ENCODE measurements around the gene BGN.
A peak's percentile ranks its signal among the peaks of the same experiment; 100 is the strongest.

BGN gene

DNA sequence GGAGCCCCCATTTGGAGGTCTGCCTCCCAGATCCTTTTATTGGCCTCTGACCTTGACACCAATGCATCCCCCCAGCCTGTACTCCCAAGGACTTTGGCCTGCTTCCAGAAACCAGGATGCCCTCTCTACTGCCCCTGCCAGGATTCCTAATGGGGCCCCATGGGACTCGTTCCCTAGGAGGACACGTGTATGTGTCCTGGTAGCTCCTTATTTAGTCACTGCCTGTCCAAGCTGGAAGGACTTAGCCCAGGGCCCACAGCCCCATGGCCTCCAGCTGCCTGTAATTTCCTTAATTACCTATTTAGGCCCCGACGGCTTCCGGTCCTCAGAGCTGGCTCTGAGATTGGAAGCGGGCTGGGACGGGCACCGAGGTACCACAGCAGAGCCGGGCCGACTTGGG, 32.0 kb downstream of the BGN start:
- no peak for DNase-seq (ENCODE audit: low spot score)

DNA sequence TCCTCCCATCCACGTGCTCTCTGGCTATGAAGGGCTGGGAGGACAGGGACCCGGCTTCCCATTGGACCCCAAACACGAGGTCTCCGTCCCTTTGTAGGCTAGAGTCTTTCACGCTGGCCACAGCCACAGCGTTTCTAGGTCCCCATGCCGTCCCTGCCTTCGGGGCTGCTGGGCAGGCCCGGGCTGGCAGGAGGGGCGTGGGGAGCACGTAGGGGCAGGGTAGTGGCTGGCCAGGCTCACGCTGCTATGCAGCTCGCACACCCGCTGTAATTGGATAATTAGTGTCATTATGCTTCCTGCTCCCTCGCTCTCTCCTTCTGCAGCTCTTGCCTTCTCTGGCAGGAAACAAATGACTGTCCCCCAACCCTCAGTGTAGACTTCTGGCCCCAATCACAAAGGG, 32.4 kb downstream of the BGN start:
- no peak for DNase-seq (ENCODE audit: low spot score)

DNA sequence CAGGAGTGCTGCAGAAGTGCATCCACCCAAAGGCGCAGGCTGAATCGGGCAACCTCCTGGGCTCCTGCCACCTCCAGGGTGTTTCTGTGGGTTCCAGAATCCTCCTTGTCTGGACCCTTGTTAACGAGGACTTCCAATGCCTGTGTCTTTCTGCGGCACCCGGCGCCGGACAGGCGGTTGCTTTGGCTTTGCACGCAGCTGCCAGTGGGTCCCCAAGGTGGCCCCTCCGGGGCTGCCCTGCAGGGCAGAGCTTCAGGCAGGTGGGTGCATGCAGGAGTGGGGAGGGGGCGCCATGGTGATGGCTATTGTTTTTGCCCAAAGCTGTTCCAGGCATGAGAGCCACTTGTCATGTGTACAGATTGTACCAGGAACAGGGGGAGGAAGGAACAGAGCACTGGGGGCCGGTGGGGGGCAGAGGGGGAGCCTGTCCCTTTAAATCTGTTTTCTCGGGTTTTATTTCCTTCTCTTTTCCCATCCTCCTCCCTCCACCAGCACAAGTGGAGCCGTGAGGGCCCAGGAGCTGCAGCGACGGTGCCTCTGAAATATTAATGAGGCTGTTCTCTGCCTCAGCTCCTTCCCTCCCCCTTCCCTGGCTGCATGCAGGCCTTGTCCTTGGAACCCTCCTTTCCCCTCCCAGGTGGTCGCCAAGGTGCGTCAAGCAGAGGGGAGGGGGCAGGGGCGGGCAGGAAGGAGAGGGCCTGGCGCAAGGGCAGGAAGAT, 35.8 kb downstream of the BGN start:
- DNase-seq (ENCODE audit: low spot score) = no peak

DNA sequence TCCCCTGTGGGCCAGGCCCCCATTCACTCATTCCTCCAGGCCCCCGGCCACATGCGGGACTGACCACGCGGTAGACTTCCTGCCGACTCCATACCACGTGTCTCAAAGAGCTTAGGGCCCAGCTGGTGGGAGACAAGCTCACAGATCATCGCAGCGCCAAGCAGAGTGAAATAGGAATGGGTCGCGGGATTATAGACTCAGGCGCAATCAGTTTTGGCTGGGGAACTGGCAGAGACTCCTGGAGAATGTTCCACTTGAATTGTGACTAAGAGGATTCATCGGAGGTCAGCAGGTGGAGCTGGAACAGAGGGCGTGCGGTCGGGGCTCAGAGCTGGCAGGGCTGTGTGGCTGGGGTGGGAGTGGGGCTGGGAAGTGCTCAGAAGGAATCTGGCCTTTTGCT, 38.3 kb downstream of the BGN start:
- DNase-seq (ENCODE audit: low spot score) = no peak

DNA sequence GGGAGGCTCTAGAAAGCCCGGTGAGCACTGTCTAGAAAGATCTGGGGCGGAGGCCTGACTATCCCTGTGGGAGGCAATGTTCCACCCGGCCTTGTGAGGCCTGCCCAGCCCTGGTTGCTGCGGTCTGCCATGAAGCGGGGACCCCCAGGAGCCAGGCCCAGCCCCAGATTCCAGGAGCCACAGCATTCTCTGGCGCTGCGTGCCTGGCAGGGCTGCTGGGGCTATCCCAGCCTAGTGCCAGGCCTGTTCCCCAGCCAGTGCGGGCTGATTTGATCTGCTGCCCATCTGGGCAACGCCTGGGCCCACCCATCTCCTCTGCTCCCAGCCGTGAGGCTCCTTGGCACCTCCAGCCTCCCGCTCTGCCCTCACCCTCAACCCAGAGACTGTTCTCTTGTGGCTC, 42.3 kb downstream of the BGN start:
- DNase-seq (ENCODE audit: low spot score) = no peak

DNA sequence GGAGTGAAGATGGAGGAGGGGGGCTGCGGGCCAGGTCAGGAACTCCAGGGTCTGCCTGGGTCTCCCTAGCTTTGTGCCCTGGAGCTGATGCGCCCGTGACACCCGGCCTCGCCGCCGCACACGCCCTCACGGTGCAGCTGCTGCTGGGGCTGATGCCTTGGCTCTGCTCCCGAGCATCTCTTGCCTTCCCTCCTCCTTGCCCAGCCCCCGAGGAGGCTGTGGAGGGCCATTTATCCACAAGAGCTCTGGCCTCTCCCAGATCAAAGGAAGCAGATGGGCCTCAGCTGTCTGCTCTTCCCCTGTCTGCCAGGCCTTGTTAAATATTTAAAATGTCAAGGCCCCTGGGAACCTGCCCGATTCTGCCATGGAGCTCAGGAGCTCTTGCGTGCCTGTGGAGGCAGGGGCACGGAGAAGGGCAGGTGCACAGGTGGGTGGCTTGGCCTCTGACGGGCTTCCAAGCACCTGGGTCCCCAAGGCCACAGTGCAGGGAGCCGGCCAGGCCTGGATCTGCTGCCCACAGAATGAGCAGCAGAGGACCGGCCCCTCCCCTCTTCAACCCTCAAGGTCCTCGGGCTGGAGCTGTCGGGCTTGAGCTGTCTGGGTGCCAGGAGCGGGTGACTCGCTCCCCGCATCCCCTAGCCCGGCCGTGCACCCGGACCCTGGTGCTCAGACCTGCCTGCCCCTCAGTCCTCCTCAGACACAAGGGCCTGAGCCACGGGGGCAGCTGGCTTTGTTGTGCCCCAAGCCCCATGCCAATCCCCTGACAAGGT, 42.9 kb downstream of the BGN start:
- no peak for DNase-seq (ENCODE audit: low spot score)

DNA sequence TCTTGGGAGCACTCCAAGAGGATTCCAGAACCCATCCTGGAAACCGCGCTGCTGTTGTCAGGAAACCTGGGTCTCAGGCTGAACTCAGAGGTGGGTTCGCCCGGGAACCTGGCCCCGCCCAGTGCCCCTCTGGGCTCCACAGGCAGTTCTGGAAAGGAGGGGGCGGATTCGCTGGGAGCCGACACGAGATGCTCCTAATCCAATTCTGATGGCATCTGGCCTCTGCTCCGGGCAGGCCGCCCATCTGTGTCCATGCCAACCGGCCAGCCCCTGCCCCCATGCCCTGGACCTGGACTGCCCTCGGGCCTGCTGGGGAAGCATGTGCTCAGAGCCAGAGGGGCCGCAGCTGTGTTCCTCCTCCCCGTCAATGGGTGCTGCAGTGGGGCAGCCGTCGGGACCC, 43.6 kb downstream of the BGN start:
- DNase-seq (ENCODE audit: low spot score) = no peak

DNA sequence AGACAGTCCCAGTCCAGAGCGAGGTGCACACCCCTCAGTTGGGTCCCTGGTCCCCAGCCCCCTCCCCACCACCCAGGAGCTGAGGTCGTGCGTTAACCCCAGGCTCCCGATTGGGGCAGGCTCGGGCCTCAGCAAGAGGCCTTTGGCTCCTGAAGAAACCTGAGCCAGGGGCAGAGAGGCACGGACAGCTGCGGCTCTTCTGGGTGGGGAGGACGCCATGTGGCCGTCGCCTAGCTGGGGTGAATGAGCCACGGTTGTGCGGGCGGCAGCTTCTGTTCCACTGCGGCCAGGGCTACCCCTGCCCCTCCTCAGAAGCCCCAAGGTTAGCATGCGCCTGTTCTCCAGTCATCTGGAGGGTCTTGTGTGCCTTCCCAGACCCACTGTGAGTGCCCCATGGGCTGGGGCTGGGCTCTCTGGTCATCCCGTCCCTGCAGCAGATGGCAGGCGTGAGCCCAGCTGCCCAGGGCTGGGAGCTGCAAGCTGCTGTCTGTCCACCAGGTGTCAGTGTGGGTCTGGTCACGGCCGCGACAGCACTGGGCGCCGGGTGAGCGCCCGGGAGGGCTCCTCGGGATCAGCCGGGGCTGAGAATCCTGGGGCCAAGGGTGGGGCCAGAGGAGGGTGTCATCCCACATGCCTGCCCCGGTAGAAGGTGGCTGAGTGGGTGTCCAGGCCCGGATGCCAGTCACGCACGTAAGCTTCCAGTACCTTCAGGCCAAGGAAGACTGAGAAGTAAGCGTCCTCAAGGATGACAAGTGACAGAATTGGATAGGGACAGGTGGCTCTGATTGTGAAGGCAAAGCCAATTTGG, 44.6 kb downstream of the BGN start:
- peak; percentile 50 for DNase-seq (ENCODE audit: low spot score)

DNA sequence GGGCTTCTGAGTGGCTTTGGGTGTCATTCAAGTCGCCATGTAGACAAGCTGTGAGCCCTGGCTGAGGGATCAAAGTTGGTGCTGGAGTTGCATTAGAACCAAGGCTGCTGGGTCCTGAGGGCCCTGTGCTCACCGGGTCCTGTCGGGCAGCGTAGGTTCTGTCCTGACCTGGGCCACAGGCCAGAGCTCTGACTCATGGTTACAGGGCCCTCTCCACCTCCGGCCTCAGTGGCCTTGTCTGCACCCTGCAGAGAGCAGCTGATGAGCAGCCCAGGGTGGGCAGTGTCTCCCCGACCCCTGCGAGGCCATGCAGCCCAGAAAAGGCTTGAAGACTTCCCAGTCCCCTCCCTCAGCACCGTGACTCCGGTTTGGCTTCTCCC, 45.2 kb downstream of the BGN start:
- DNase-seq (ENCODE audit: low spot score) = no peak

DNA sequence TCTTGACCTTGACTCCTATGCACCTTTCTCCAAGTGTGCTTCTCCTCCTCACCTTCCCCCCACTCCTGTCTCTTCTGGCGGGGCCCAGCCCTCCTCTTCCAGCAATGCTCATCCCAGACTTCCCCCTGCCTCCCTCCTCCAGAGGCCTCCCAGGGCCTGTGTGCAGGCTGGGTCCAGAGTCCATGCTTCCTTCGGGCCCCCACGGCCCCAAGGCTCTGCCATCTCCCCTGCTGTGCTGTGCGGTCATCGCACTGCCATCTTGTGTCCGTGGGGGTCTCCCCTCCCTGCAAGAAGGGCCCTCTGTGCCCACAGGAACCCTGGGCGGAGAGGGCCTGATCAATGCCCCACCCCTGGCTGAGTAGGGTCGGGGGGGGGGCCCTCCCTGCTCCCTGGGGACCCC, 49.9 kb downstream of the BGN start:
- DNase-seq (ENCODE audit: low spot score) = no peak

DNA sequence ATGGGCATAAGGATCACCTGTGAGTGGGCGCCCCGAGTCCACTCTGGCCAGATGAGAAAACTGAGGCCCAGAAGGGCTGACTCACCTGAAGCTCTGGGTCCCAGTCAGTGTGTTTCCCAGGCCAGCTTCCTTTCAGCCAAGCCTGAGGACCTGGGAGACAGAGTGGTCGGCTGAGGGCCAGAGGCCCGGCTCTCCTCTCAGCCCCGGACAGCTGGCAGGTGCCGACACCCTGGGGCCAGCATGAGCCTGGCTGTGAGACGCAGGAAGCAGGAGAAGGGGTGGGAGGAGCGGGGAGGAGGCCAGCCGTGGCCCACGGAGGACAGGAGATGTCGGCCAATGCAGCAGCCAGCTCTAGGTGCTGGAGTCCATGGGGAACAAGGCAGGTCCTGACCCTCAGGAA, 51.6 kb downstream of the BGN start:
- no peak for DNase-seq (ENCODE audit: low spot score)

DNA sequence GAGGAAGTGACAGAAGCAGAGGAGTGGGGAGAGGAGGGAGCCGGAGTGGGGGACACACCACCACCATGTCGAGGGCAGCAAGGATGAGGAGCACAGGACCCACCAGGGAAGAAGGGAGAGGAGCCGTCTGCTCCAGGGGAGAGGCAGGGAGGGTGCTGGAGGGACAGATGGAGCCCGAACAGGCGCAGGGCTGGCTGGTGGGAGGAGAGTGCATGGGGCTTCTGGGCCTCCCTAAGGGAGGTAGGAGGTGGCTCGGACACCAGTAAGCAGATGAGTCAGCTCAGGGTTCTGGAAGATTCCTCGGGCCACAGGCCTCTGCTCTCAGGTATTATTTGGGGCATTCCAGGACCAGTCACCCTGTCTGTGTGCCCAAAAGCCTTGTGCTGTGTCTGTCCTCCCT, 52.4 kb downstream of the BGN start:
- DNase-seq (ENCODE audit: low spot score) = no peak

DNA sequence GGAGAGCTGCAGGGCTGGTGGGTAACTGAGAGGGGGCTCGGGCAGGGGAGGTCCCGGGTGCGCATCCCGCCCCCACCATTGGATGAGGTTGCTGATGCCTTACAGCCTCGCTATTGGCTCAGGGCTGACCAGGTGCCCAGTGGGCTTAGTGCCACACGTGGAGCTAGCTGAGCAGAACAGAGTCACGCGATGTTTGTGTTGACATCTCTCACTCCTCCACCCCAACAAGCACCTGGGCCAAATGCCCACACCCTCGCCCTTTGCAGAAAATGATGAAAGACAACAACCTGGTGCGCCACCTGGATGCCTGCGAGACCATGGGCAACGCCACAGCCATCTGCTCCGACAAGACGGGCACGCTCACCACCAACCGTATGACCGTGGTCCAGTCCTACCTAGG, 54.5 kb downstream of the BGN start:
- DNase-seq (ENCODE audit: low spot score) = no peak

DNA sequence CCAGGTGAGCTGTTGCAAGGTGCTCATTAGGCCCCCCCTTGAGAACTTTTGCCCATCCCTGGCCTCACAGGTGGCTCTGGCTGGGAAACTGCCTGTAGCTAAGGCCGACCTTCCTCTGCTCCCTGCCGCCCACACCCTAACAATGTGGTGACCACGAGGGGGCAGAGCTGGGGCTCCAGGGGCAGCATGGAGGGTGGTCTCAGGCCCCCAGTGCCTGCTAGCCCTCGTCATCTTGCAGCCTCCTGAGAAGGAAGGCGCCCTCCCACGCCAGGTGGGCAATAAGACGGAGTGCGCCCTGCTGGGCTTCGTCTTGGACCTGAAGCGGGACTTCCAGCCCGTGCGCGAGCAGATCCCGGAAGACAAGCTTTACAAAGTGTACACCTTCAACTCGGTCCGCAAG, 55.0 kb downstream of the BGN start:
- DNase-seq (ENCODE audit: low spot score) = no peak

DNA sequence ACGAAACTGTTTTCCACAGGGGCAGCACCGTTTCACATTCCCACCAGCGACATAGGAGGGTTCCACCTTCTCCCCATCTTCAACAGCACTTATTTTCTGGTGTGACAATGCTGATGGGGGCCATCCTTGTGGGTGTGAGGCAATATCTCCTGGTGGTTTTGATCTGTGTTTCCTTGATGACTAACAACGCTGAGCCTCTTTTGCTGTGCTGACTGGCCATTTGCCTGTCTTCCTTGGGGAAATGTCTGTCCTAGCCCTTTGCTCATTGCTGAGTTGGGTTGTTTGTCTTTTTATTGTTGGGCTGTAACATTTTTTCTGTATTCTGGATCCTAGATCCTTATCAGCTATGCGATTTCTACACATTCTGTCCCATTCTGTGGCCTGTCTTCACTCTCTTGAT, 56.4 kb downstream of the BGN start:
- no peak for DNase-seq (ENCODE audit: low spot score)

DNA sequence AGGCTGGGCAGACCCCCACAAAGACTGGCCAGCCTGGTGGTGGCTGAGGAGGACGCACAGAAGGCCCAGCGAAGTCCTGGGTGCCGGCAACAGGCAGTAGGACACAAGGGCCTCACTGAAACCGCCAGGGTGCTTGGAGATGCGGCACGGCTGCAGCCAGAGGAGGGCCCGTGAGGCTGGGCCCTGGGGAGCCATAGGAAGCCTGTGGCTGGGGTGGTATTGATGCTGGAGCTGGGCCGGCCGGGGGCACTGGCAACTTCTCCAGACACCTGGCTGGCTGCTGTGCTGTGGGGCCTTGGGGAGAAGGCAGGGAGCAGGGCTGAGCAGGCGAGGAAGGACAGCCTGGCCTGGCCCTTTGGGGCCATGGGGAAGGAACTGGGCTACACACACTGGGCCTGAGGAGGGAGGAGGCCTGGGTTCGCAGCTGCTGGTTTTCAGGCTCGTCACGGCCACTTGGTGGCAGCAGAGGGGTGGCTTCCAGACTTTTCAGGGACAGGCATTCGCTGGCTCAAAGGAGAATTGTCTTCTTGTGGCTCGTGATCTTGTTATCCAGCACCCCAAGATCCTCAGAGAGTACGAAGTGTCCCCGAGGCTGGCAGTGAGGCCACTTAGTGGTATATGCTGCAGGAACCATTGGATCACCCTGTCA, 59.9 kb downstream of the BGN start:
- peak; percentile 66 for DNase-seq (ENCODE audit: low spot score)

DNA sequence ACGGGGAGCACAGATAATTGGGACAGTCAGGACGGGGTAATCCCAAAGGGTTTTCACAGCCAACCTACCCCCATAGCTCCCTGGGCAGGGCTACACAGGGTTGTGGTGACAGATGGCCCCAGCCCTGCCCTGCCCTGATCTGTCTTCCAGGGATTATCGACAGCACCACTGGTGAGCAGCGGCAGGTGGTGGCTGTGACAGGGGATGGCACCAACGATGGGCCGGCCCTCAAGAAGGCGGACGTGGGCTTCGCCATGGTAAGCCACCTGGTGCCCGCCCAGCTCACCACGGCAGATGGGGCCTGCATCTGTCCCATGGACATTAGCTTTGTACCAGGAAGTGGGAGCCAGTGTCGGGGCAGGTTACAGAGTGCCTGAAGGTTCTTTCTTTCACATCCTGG, 62.0 kb downstream of the BGN start:
- no peak for DNase-seq (ENCODE audit: low spot score)

DNA sequence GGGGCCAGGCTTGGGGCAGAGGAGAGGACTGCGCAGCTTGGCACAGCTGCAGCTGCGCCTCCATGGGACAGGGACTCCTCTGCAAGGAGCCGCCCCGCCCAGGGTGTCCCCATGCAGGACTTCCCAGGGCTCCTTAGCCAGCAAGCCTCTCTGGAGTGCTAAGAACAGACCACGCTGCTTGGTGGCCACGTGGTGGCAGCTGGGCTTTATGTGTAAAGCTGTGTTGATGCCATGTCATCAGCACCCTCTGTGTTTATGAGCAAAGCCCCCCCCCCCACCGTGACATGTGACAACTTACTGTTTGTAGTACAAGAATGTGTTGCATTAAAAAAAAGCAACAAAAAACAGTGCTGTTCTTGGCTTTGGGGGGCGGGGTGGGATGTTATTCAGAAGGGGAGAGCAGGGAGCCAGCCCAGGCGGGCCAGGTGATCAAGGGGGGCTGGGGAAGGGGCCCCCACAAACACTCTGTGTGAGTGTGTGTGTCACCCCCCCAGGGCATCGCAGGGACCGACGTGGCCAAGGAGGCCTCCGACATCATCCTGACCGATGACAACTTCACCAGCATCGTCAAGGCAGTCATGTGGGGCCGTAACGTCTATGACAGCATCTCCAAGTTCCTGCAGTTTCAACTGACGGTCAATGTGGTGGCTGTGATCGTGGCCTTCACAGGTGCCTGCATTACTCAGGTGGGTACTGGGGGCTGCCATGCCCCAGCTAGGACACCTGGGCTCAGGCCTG, 63.0 kb downstream of the BGN start:
- DNase-seq (ENCODE audit: low spot score) = peak; percentile 12
